Neutrophil (primary cell): ENCODE results near the gene JPH2.

Experiments
- H3K27ac ChIP-seq: fragments of 200-600 bp; sonication (generic); 2 replicates; pipeline ENCODE4 v1.5.1; 2016; ENCODE audit warnings: mild to moderate bottlenecking, moderate library complexity
- H3K27me3 ChIP-seq: fragments of 200-600 bp; sonication (generic); 2 replicates; pipeline ENCODE4 v1.6.0; 2016; ENCODE audit warnings: mild to moderate bottlenecking
- H3K36me3 ChIP-seq: fragments of 200-600 bp; sonication (generic); 2 replicates; pipeline ENCODE4 v1.5.1; 2017
- H3K4me1 ChIP-seq, 2 experiments: fragments of 200-600 bp in 1 of 2; sonication (generic) in 1 of 2; 1 replicate in 1 of 2; 2 replicates in 1 of 2; pipeline versions ENCODE4 v1.5.1 to v1.6.1; 2013 to 2016; ENCODE audit warnings: low read depth in 1 of 2, low read length in 1 of 2, mild to moderate bottlenecking in 1 of 2, moderate library complexity in 1 of 2; ENCODE audit not compliant: control insufficient read depth in 1 of 2, insufficient read depth in 1 of 2
- H3K4me3 ChIP-seq, 2 experiments: fragments of 200-600 bp in 1 of 2; sonication (generic) in 1 of 2; 1 replicate in 1 of 2; 2 replicates in 1 of 2; pipeline ENCODE4 v1.5.1; 2013 to 2016; ENCODE audit warnings: low read depth in 1 of 2, low read length in 1 of 2, mild to moderate bottlenecking in 1 of 2, moderate library complexity in 1 of 2
- H3K9me3 ChIP-seq: fragments of 200-600 bp; sonication (generic); 2 replicates; pipeline ENCODE4 v1.5.1; 2016
- CTCF ChIP-seq: fragments of 200-600 bp; sonication (generic); IDR thresholded peaks from 2 replicates; pipeline ENCODE4 v1.5.1; 2016; ENCODE audit warnings: antibody characterized with exemption

JPH2 gene

GRCh38 chr20:44172572-44172950, 14.4 kb downstream of the JPH2 start:
- Histone ChIP-seq H3K4me3 (no peak overlapping the region), H3K27ac (no peak overlapping the region), H3K9me3 (no peaks in the 10 kb centered on the region), H3K4me1 (no peaks in the 10 kb centered on the region), H3K36me3 (no peaks in the 10 kb centered on the region), H3K27me3 (peaks cover 72% of the 10 kb centered on the region)
- TF ChIP-seq CTCF: no peak

GRCh38 chr20:44171775-44172571, 15.0 kb downstream of the JPH2 start:
- H3K4me1 ChIP-seq: no peaks in the 10 kb centered on the region
- H3K27ac ChIP-seq: no peak overlapping the region
- no peaks in the 10 kb centered on the region for H3K9me3 ChIP-seq
- TF ChIP-seq CTCF: no peak
- H3K4me3 ChIP-seq: no peak overlapping the region
- no peaks in the 10 kb centered on the region for H3K36me3 ChIP-seq
- H3K27me3 ChIP-seq: peaks cover 67% of the 10 kb centered on the region

GRCh38 chr20:44170816-44171410, 16.1 kb downstream of the JPH2 start:
- no peak overlapping the region for H3K27ac ChIP-seq
- H3K36me3 ChIP-seq: no peaks in the 10 kb centered on the region
- H3K4me1 ChIP-seq: no peaks in the 10 kb centered on the region
- TF ChIP-seq CTCF: no peak
- H3K27me3 ChIP-seq: peaks cover 71% of the 10 kb centered on the region
- no peaks in the 10 kb centered on the region for H3K9me3 ChIP-seq
- no peak overlapping the region for H3K4me3 ChIP-seq

GRCh38 chr20:44167736-44168135, 19.3 kb downstream of the JPH2 start:
- no peak overlapping the region for H3K27ac ChIP-seq
- no peak for TF ChIP-seq CTCF
- no peaks in the 10 kb centered on the region for H3K36me3 ChIP-seq
- no peaks in the 10 kb centered on the region for H3K4me1 ChIP-seq
- no peaks in the 10 kb centered on the region for H3K9me3 ChIP-seq
- no peak overlapping the region for H3K4me3 ChIP-seq
- peaks cover 73% of the 10 kb centered on the region for H3K27me3 ChIP-seq

GRCh38 chr20:44166477-44166876, 20.5 kb downstream of the JPH2 start:
- Histone ChIP-seq H3K4me3 (no peak overlapping the region), H3K27me3 (peaks cover 70% of the 10 kb centered on the region), H3K9me3 (no peaks in the 10 kb centered on the region), H3K27ac (no peak overlapping the region), H3K4me1 (no peaks in the 10 kb centered on the region), H3K36me3 (no peaks in the 10 kb centered on the region)
- TF ChIP-seq CTCF: no peak
